Chondrocyte (in vitro differentiated cells): ENCODE results near the gene CDH18. TPM values are rescaled to one million over a fixed set of nuclear protein-coding genes. Genes with fewer than 3 reads are reported as not detected.

Experiments used
- DNase-seq: peaks from one replicate; pipeline ENCODE4 v3.0.0; 2021; ENCODE audit warnings: mixed read lengths, low spot score
- H3K27ac Mint-ChIP-seq: one replicate; pipeline ENCODE4 v1.8.0; 2021; ENCODE audit warnings: mild to moderate bottlenecking, moderate library complexity, mixed read lengths; ENCODE audit not compliant: unreplicated experiment
- H3K27me3 Mint-ChIP-seq: 2 replicates; pipeline ENCODE4 v1.8.0; 2021; ENCODE audit warnings: low read depth, mixed read lengths
- H3K36me3 Mint-ChIP-seq: 2 replicates; pipeline ENCODE4 v1.8.0; 2021; ENCODE audit warnings: low read depth, mixed read lengths
- H3K4me1 Mint-ChIP-seq: 2 replicates; pipeline ENCODE4 v1.8.0; 2021; ENCODE audit warnings: low read depth, mild to moderate bottlenecking, mixed read lengths
- H3K4me3 Mint-ChIP-seq: one replicate; pipeline ENCODE4 v1.8.0; 2021; ENCODE audit warnings: mild to moderate bottlenecking, moderate library complexity, mixed read lengths; ENCODE audit not compliant: unreplicated experiment
- H3K9me3 Mint-ChIP-seq: 2 replicates; pipeline ENCODE4 v1.8.0; 2021; ENCODE audit warnings: low read depth, mixed read lengths
- CTCF ChIP-seq: fragments of 200-600 bp; sonication (generic); IDR thresholded peaks from 2 replicates; pipeline ENCODE4 v1.5.0; 2021; ENCODE audit warnings: antibody characterized with exemption, mild to moderate bottlenecking, moderate library complexity
- total RNA-seq: library from RNA; stranded (reverse); gene quantifications from 3 replicates; pipeline ENCODE4 v1.2.1, GENCODE V29; 2021

The CDH18 gene
- total RNA-seq, 1 donor from 2014 or later: not detected

- Mint-ChIP-seq H3K27ac (no peak overlapping the region), H3K27me3 (peaks cover 8% of the 10 kb centered on the region)
Measured at GRCh38 chr5:19660679-19661078, 327.3 kb downstream of the CDH18 start.

GRCh38 chr5:19655627-19656026 is 332.4 kb downstream of the CDH18 start:
- DNase-seq: no peak
- H3K27ac Mint-ChIP-seq: no peak overlapping the region
- H3K4me3 Mint-ChIP-seq: no peak overlapping the region
- no peaks in the 10 kb centered on the region for H3K36me3 Mint-ChIP-seq
- H3K27me3 Mint-ChIP-seq: peaks cover 4% of the 10 kb centered on the region
- H3K4me1 Mint-ChIP-seq: no peaks in the 10 kb centered on the region
- TF ChIP-seq CTCF: no peak
- no peaks in the 10 kb centered on the region for H3K9me3 Mint-ChIP-seq

More at GRCh38 chr5:19660679-19661078, 327.3 kb downstream of the CDH18 start:
- Mint-ChIP-seq H3K9me3 (no peaks in the 10 kb centered on the region), H3K4me3 (no peak overlapping the region), H3K4me1 (no peaks in the 10 kb centered on the region), H3K36me3 (no peaks in the 10 kb centered on the region)
- DNase-seq: no peak
- TF ChIP-seq CTCF: no peak

- Mint-ChIP-seq H3K4me3 (no peak overlapping the region), H3K27ac (no peak overlapping the region), H3K36me3 (no peaks in the 10 kb centered on the region), H3K4me1 (no peaks in the 10 kb centered on the region), H3K9me3 (no peaks in the 10 kb centered on the region), H3K27me3 (peaks cover 2% of the 10 kb centered on the region)
- no peak for DNase-seq
- no peak for TF ChIP-seq CTCF
Measured at GRCh38 chr5:19638461-19638860, 349.5 kb downstream of the CDH18 start.

GRCh38 chr5:19630876-19631275 is 357.1 kb downstream of the CDH18 start:
- TF ChIP-seq CTCF: no peak
- Mint-ChIP-seq H3K9me3 (no peaks in the 10 kb centered on the region), H3K4me3 (no peak overlapping the region), H3K27ac (no peak overlapping the region), H3K36me3 (no peaks in the 10 kb centered on the region), H3K4me1 (no peaks in the 10 kb centered on the region), H3K27me3 (peaks cover 2% of the 10 kb centered on the region)
- no peak for DNase-seq

- H3K4me1 Mint-ChIP-seq: no peaks in the 10 kb centered on the region
Measured at GRCh38 chr5:19626211-19626610, 361.8 kb downstream of the CDH18 start.

More at GRCh38 chr5:19626211-19626610, 361.8 kb downstream of the CDH18 start:
- Mint-ChIP-seq H3K27ac (no peak overlapping the region), H3K4me3 (no peak overlapping the region), H3K27me3 (no peaks in the 10 kb centered on the region), H3K36me3 (no peaks in the 10 kb centered on the region), H3K9me3 (no peaks in the 10 kb centered on the region)
- TF ChIP-seq CTCF: no peak
- no peak for DNase-seq
